Neural progenitor cell (in vitro differentiated cells): ENCODE data around the gene ZNF598. TPM values are rescaled to one million over a fixed set of nuclear protein-coding genes. Genes with fewer than 3 reads are reported as not detected.
A peak's percentile ranks its signal among the peaks of the same experiment; 100 is the strongest.

Experiments used
- DNase-seq: peaks from one replicate; pipeline ENCODE4 v3.0.0-alpha.2; 2016; ENCODE audit warnings: low spot score
- H2AFZ ChIP-seq: fragments of 200-600 bp; sonication (generic); replicated peaks from 2 replicates; pipeline ENCODE4 v1.6.1; 2016; ENCODE audit warnings: antibody characterized with exemption
- H3F3A ChIP-seq: fragments of 200-600 bp; sonication (generic); 2 replicates; pipeline ENCODE4 v1.6.1; 2016; ENCODE audit warnings: antibody characterized with exemption, low read depth
- H3K27ac ChIP-seq: fragments of 200-600 bp; sonication (generic); 2 replicates; pipeline ENCODE4 v1.5.1; 2016; ENCODE audit warnings: mild to moderate bottlenecking
- H3K27me3 ChIP-seq: fragments of 200-600 bp; sonication (generic); 2 replicates; pipeline ENCODE4 v1.6.1; 2016; ENCODE audit warnings: mild to moderate bottlenecking, moderate library complexity
- H3K36me3 ChIP-seq: fragments of 200-600 bp; sonication (generic); 2 replicates; pipeline ENCODE4 v1.5.1; 2016
- H3K4me1 ChIP-seq: fragments of 200-600 bp; sonication (generic); 2 replicates; pipeline ENCODE4 v1.6.1; 2016; ENCODE audit warnings: mixed run types
- H3K4me2 ChIP-seq: fragments of 200-600 bp; sonication (generic); 2 replicates; pipeline ENCODE4 v1.6.1; 2016
- H3K4me3 ChIP-seq: fragments of 200-600 bp; sonication (generic); 2 replicates; pipeline ENCODE4 v1.5.1; 2016
- H3K79me2 ChIP-seq: fragments of 200-600 bp; sonication (generic); 2 replicates; pipeline ENCODE4 v1.6.1; 2016; ENCODE audit warnings: low read depth
- H3K9ac ChIP-seq: fragments of 200-600 bp; sonication (generic); 2 replicates; pipeline ENCODE4 v1.6.1; 2016
- H3K9me3 ChIP-seq: fragments of 200-600 bp; sonication (generic); 2 replicates; pipeline ENCODE4 v1.5.1; 2016; ENCODE audit warnings: low read depth
- H4K20me1 ChIP-seq: fragments of 200-600 bp; sonication (generic); 2 replicates; pipeline ENCODE4 v1.6.1; 2016; ENCODE audit warnings: low read depth
- H3K27ac Mint-ChIP-seq: 3 replicates; pipeline ENCODE4 v1.8.0; 2021; ENCODE audit warnings: mixed read lengths
- H3K27me3 Mint-ChIP-seq: 2 replicates; pipeline ENCODE4 v1.8.0; 2022; ENCODE audit warnings: low read depth, mild to moderate bottlenecking, inconsistent platforms, moderate library complexity, mixed read lengths; ENCODE audit not compliant: insufficient read depth
- H3K36me3 Mint-ChIP-seq: 3 replicates; pipeline ENCODE4 v1.8.0; 2021; ENCODE audit warnings: mixed read lengths
- H3K4me1 Mint-ChIP-seq: 3 replicates; pipeline ENCODE4 v1.8.0; 2021; ENCODE audit warnings: mixed read lengths
- H3K4me3 Mint-ChIP-seq: 3 replicates; pipeline ENCODE4 v1.8.0; 2021; ENCODE audit warnings: mild to moderate bottlenecking, moderate library complexity, mixed read lengths
- H3K9me3 Mint-ChIP-seq: 3 replicates; pipeline ENCODE4 v1.8.0; 2020; ENCODE audit warnings: mixed read lengths
- EZH2 ChIP-seq: fragments of 200-600 bp; sonication (generic); IDR thresholded peaks from 2 replicates; pipeline ENCODE4 v1.6.1; 2017; ENCODE audit warnings: antibody characterized with exemption, mild to moderate bottlenecking, moderate library complexity
- EZH2phosphoT487 ChIP-seq: fragments of 200-600 bp; sonication (generic); IDR thresholded peaks from 2 replicates; pipeline ENCODE4 v1.6.1; 2017; ENCODE audit warnings: antibody characterized with exemption
- total RNA-seq: library from RNA; depleted of rRNA; stranded (reverse); fragments of >200 nt; gene quantifications from 2 replicates; pipeline ENCODE4 v1.2.3, GENCODE V29; 2015; ENCODE audit warnings: low replicate concordance
- TF ChIP-seq, protein P1 (sequence below): fragments of 200-600 bp; sonication (generic); IDR thresholded peaks from 2 replicates; pipeline ENCODE4 v1.5.1; 2017; ENCODE audit warnings: antibody characterized with exemption, mild to moderate bottlenecking

ZNF598 gene
- total RNA-seq, 1 donor from 2014 or later: 12.7 TPM

DNA sequence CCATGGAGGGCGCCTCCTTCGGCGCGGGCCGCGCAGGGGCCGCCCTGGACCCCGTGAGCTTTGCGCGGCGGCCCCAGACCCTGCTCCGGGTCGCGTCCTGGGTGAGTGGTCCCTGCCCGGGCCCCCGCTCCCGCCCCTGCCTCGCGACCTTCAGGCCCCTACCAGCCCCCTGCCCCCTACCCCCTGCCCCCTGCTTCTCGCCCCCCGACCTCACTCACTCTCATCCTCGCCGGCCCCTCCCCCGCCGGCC is 19.6 kb downstream of the ZNF598 start:
- peaks cover 17% of the 10 kb centered on the region for H3K4me1 Mint-ChIP-seq
- no peak overlapping the region for H3K4me3 Mint-ChIP-seq
- Histone ChIP-seq H3K27me3 (peaks cover 58% of the 10 kb centered on the region), H4K20me1 (peaks cover 24% of the 10 kb centered on the region), H3K4me1 (peaks cover 13% of the 10 kb centered on the region), H2AFZ (peak overlapping the region; percentile 45), H3K9me3 (no peaks in the 10 kb centered on the region), H3K36me3 (no peaks in the 10 kb centered on the region), H3K79me2 (peaks cover 5% of the 10 kb centered on the region), H3K27ac (no peak overlapping the region), H3K9ac (no peak overlapping the region), H3K4me3 (peak overlapping the region; percentile 55), H3F3A (peaks cover 49% of the 10 kb centered on the region), H3K4me2 (peak overlapping the region; percentile 84)
- peaks cover 2% of the 10 kb centered on the region for H3K9me3 Mint-ChIP-seq
- no peak overlapping the region for H3K27ac Mint-ChIP-seq
- DNase-seq: no peak
- peaks cover 27% of the 10 kb centered on the region for H3K27me3 Mint-ChIP-seq
- TF ChIP-seq, protein P1, sequence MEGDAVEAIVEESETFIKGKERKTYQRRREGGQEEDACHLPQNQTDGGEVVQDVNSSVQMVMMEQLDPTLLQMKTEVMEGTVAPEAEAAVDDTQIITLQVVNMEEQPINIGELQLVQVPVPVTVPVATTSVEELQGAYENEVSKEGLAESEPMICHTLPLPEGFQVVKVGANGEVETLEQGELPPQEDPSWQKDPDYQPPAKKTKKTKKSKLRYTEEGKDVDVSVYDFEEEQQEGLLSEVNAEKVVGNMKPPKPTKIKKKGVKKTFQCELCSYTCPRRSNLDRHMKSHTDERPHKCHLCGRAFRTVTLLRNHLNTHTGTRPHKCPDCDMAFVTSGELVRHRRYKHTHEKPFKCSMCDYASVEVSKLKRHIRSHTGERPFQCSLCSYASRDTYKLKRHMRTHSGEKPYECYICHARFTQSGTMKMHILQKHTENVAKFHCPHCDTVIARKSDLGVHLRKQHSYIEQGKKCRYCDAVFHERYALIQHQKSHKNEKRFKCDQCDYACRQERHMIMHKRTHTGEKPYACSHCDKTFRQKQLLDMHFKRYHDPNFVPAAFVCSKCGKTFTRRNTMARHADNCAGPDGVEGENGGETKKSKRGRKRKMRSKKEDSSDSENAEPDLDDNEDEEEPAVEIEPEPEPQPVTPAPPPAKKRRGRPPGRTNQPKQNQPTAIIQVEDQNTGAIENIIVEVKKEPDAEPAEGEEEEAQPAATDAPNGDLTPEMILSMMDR: no peak
- no peak for TF ChIP-seq EZH2
- TF ChIP-seq EZH2phosphoT487: no peak
- peaks cover 10% of the 10 kb centered on the region for H3K36me3 Mint-ChIP-seq

DNA sequence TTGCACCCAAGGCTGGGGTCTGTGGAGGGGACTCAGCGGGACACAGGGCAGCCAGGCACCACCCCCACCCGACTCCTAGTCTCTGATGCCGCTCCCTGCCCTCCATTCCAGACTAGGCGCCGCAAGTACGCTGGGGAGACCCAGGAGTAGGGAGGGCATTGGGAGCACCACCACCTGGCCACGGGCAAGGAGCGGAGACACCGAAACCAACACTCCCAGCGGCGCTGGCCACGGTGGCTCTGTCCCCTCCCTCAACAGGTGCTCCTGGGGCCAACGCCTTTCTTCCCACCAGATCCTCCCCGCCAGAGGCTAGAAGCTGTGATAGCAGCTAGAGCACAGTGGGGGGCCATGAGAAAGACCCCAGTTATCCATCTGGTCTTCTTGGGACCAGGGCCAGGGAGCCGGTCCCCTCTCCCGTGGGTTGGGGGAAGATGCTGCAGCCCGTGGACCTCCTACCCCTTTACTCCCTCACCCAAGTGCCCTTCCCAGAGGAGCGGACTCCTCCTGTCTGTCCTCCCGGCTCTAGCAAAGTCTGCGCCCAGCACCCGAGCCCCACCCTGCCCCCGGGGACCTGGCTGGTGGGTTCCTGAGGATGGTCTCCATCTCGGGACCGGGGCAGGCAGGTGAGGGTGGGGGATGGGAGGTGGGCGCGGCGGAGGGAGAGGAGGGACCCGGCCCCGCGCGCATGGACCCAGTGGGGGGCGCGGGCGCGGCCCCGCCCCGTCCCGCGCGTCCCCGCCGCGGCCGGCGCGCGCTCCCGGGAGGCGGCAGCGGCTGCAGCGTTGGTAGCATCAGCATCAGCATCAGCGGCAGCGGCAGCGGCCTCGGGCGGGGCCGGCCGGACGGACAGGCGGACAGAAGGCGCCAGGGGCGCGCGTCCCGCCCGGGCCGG is 20.2 kb downstream of the ZNF598 start, which contains the start of gene SYNGR3:
Gene SYNGR3, plus strand, starts transcription at position 762 of the 892 bp plus-strand sequence. CDS start 133 bp downstream, outside the sequence.
- Mint-ChIP-seq H3K4me3 (peak within 1 kb of the TSS; percentile 74), H3K9me3 (peaks cover 2% of the 10 kb centered on the region), H3K36me3 (peaks cover 10% of the 10 kb centered on the region), H3K4me1 (peaks cover 22% of the 10 kb centered on the region), H3K27me3 (peaks cover 27% of the 10 kb centered on the region), H3K27ac (no peak within 1 kb of the TSS)
- Histone ChIP-seq H3K4me1 (peaks cover 17% of the 10 kb centered on the region), H2AFZ (peak within 1 kb of the TSS; percentile 45), H3K36me3 (no peaks in the 10 kb centered on the region), H3K27me3 (peaks cover 58% of the 10 kb centered on the region), H3K27ac (no peak within 1 kb of the TSS), H3F3A (peaks cover 49% of the 10 kb centered on the region), H3K9ac (no peak within 1 kb of the TSS), H3K4me3 (peak within 1 kb of the TSS; percentile 55), H3K4me2 (peak within 1 kb of the TSS; percentile 84), H3K79me2 (peaks cover 11% of the 10 kb centered on the region), H3K9me3 (no peaks in the 10 kb centered on the region), H4K20me1 (peaks cover 24% of the 10 kb centered on the region)
- TF ChIP-seq, protein P1: no peak
- TF ChIP-seq EZH2 (peak; percentile 39), EZH2phosphoT487 (peak; percentile 38)
- peak; percentile 71 for DNase-seq

DNA sequence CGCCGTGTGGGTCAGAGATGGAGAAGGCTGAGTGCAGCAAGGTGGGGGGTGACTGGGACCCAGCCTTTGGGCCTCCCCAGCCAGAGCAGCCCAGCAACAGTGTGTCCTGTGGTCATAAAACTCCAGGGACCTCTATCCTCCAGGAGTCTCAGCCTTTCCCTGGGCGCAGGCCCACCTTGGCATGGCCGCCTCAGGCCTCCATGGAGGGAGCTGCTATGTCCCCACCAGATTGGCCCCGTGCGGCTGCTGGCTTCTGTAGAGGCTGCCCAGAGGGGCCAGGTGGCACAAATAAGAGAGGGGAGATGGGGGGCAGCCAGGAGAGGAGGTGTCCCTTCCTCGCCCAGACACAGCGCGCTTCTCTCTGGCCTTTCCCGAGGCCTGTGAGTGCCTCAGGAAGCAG is 22.4 kb downstream of the ZNF598 start:
- Mint-ChIP-seq H3K27me3 (peaks cover 32% of the 10 kb centered on the region), H3K4me1 (peaks cover 32% of the 10 kb centered on the region), H3K36me3 (peaks cover 10% of the 10 kb centered on the region), H3K4me3 (peak overlapping the region; percentile 70), H3K27ac (no peak overlapping the region), H3K9me3 (peaks cover 2% of the 10 kb centered on the region)
- TF ChIP-seq, protein P1: no peak
- no peak for TF ChIP-seq EZH2phosphoT487
- no peak for TF ChIP-seq EZH2
- no peak overlapping the region for H2AFZ ChIP-seq
- H3K27ac ChIP-seq: no peak overlapping the region
- H4K20me1 ChIP-seq: peaks cover 27% of the 10 kb centered on the region
- H3K4me1 ChIP-seq: peaks cover 17% of the 10 kb centered on the region
- H3K36me3 ChIP-seq: no peaks in the 10 kb centered on the region
- H3K9ac ChIP-seq: no peak overlapping the region
- no peak overlapping the region for H3K4me3 ChIP-seq
- H3K4me2 ChIP-seq: no peak overlapping the region
- H3K9me3 ChIP-seq: no peaks in the 10 kb centered on the region
- H3K27me3 ChIP-seq: peaks cover 56% of the 10 kb centered on the region
- no peak for DNase-seq
- peaks cover 46% of the 10 kb centered on the region for H3F3A ChIP-seq
- peaks cover 14% of the 10 kb centered on the region for H3K79me2 ChIP-seq
